B cell (primary cell): ENCODE results near the gene TAS2R9. TPM values are rescaled to one million over a fixed set of nuclear protein-coding genes. Genes with fewer than 3 reads are reported as not detected.

Experiments
- ATAC-seq: fragments of 200-7000 bp; cut with Tn5 transposase; one replicate; pipeline ENCODE4 v1.10.0; 2021; ENCODE audit warnings: low read depth, mild to moderate bottlenecking, moderate number of reproducible peaks, moderate library complexity
- CTCF ChIA-PET: fragments of 350-600 bp; sonication (Branson Sonifier 250); formaldehyde crosslinking; loops from one replicate; lab custom pipeline; 2021; ENCODE audit warnings: antibody characterized with exemption, inconsistent platforms; lab: Charles Lee
- POLR2A ChIA-PET: fragments of 350-600 bp; sonication (Branson Sonifier 250); formaldehyde crosslinking; loops from one replicate; lab custom pipeline; 2021; ENCODE audit warnings: antibody characterized with exemption; lab: Charles Lee
- DNase-seq: peaks from one replicate; pipeline ENCODE4 v3.0.0; 2013
- H2AFZ ChIP-seq: 2 replicates; pipeline ENCODE4 v1.6.1; 2012; ENCODE audit warnings: mild to moderate bottlenecking, low read depth, low read length; ENCODE audit not compliant: insufficient read depth, poor library complexity, severe bottlenecking
- H3K27ac ChIP-seq, 2 donors: 1 replicate in 1 of 2; 2 replicates in 1 of 2; pipeline ENCODE4 v1.5.1; 2012 to 2013; ENCODE audit warnings: low read length in 2 of 2, mild to moderate bottlenecking in 2 of 2, moderate library complexity in 1 of 2
- H3K27me3 ChIP-seq, 4 experiments: fragments of 200-600 bp in 1 of 4; sonication (generic) in 1 of 4; replicated peaks in 1 of 4; 1 replicate in 2 of 4; 2 replicates in 2 of 4; pipeline versions ENCODE4 v1.6.1 to v1.7.0; 2013 to 2016; ENCODE audit warnings: low read length in 3 of 4, mild to moderate bottlenecking in 2 of 4, mixed read lengths in 1 of 4, moderate library complexity in 1 of 4; ENCODE audit not compliant: insufficient read depth in 4 of 4, control insufficient read depth in 3 of 4; ENCODE audit errors: control extremely low read depth in 1 of 4
- H3K36me3 ChIP-seq, 2 experiments: replicated peaks in 1 of 2; 1 replicate in 1 of 2; 2 replicates in 1 of 2; pipeline versions ENCODE4 v1.6.1 to v1.7.1; 2013; ENCODE audit warnings: low read length in 1 of 2; ENCODE audit not compliant: insufficient read depth in 2 of 2, control insufficient read depth in 1 of 2; ENCODE audit errors: control extremely low read depth in 1 of 2, extremely low read depth in 1 of 2
- H3K4me1 ChIP-seq, 2 donors: fragments of 200-600 bp in 1 of 2; sonication (generic) in 1 of 2; 1 replicate in 1 of 2; 2 replicates in 1 of 2; pipeline versions ENCODE4 v1.5.1 to v1.6.1; 2013 to 2017; ENCODE audit warnings: low read length in 2 of 2; ENCODE audit not compliant: control insufficient read depth in 2 of 2, insufficient read depth in 2 of 2
- H3K4me2 ChIP-seq: replicated peaks from 2 replicates; pipeline ENCODE3; 2012; ENCODE audit warnings: mild to moderate bottlenecking, low read depth, low read length; ENCODE audit not compliant: poor library complexity, severe bottlenecking
- H3K4me3 ChIP-seq, 5 experiments: fragments of 200-600 bp in 1 of 5; sonication (generic) in 1 of 5; 1 replicate in 3 of 5; 2 replicates in 2 of 5; pipeline versions ENCODE4 v1.5.1 to v1.7.0; 2011 to 2016; ENCODE audit warnings: low read length in 4 of 5, mild to moderate bottlenecking in 4 of 5, low read depth in 2 of 5, control low read depth in 1 of 5, moderate library complexity in 1 of 5; ENCODE audit not compliant: insufficient read depth in 1 of 5; ENCODE audit errors: control extremely low read depth in 1 of 5, extremely low read depth in 1 of 5
- H3K79me2 ChIP-seq: fragments of 200-600 bp; sonication (generic); one replicate; pipeline ENCODE4 v1.6.0; 2016; ENCODE audit warnings: low read length; ENCODE audit not compliant: control insufficient read depth, insufficient read depth
- H3K9ac ChIP-seq: fragments of 200-600 bp; sonication (generic); 2 replicates; pipeline ENCODE4 v1.6.1; 2017; ENCODE audit warnings: mild to moderate bottlenecking, low read length, moderate library complexity
- H3K9me3 ChIP-seq, 3 donors: one replicate each; pipeline versions ENCODE4 v1.6.1 to v1.7.1; 2013; ENCODE audit warnings: low read length in 2 of 3; ENCODE audit not compliant: control insufficient read depth in 2 of 3, insufficient read depth in 1 of 3; ENCODE audit errors: control extremely low read depth in 1 of 3
- H4K20me1 ChIP-seq: 2 replicates; pipeline ENCODE4 v1.6.0; 2012; ENCODE audit warnings: mild to moderate bottlenecking, low read length; ENCODE audit not compliant: insufficient read depth, control insufficient read depth, poor library complexity, severe bottlenecking
- H3K27ac Mint-ChIP-seq: one replicate; pipeline ENCODE4 v1.8.0; 2021; ENCODE audit warnings: mixed read lengths
- H3K27me3 Mint-ChIP-seq: one replicate; pipeline ENCODE4 v1.8.0; 2021; ENCODE audit warnings: mixed read lengths
- H3K4me1 Mint-ChIP-seq: one replicate; pipeline ENCODE4 v1.8.0; 2021; ENCODE audit warnings: mixed read lengths
- H3K4me3 Mint-ChIP-seq: one replicate; pipeline ENCODE4 v1.8.0; 2021; ENCODE audit warnings: mixed read lengths
- H3K9me3 Mint-ChIP-seq: one replicate; pipeline ENCODE4 v1.8.0; 2022; ENCODE audit warnings: mixed read lengths; ENCODE audit not compliant: insufficient read depth
- CTCF ChIP-seq: fragments of 200-600 bp; IDR thresholded peaks from one replicate; pipeline ENCODE4 v1.8.0; 2022; ENCODE audit warnings: antibody characterized with exemption, mild to moderate bottlenecking
- EZH2 ChIP-seq: IDR thresholded peaks from 2 replicates; pipeline ENCODE4 v1.6.1; 2012; ENCODE audit warnings: borderline replicate concordance, low read depth, mild to moderate bottlenecking, moderate library complexity, low read length; ENCODE audit not compliant: insufficient read depth, poor library complexity, severe bottlenecking
- WGBS: methylation state at CpG from one replicate; pipeline ENCODE4 v1.1.5; 2013; ENCODE audit warnings: missing lambda C conversion rate; ENCODE audit not compliant: insufficient coverage; 5-methylcytosine and 5-hydroxymethylcytosine counted together
- intact Hi-C: fragments of 100-400 bp; cut with micrococcal nuclease; formaldehyde crosslinking; loops from one replicate; pipeline ENCODE4 v1.10.0; 2022
- polyA plus RNA-seq: library from polyadenylated mRNA; depleted of rRNA; stranded (reverse); fragments of >200 nt; gene quantifications from 2 replicates; pipeline ENCODE4 v1.2.3, GENCODE V29; 2012
- total RNA-seq, 2 donors: library from RNA; stranded (reverse); fragments of 120-200 nt in 1 of 2; gene quantifications; 1 replicate in 1 of 2; 2 replicates in 1 of 2; pipeline versions ENCODE4 v1.2.3 to v1.2.4, GENCODE V29; 2013 to 2022

TAS2R9 gene
- total and polyA plus RNA-seq, 2 donors (not counting 1 experiment from before 2014, with no cell fraction given), result not detected

- H3K27me3 ChIP-seq, result no peaks in the 10 kb centered on the region
- no peaks in the 10 kb centered on the region for H4K20me1 ChIP-seq
- no peaks in the 10 kb centered on the region for H3K9me3 ChIP-seq
- H3K4me1 ChIP-seq, result no peaks in the 10 kb centered on the region
- TF ChIP-seq EZH2 (no peak), CTCF (no peak)
- Mint-ChIP-seq H3K4me3 (no peak overlapping the region), H3K9me3 (no peaks in the 10 kb centered on the region), H3K4me1 (no peaks in the 10 kb centered on the region), H3K27ac (no peak overlapping the region), H3K27me3 (no peaks in the 10 kb centered on the region)
- ATAC-seq, result no peak
- no peak overlapping the region for H2AFZ ChIP-seq
- POLR2A ChIA-PET, result no interaction called here
- CTCF ChIA-PET, result no interaction called here
- no peaks in the 10 kb centered on the region for H3K79me2 ChIP-seq
- no peak overlapping the region for H3K9ac ChIP-seq
- H3K4me2 ChIP-seq, result no peak overlapping the region
- intact Hi-C loops, result no loop called here
- no peak for DNase-seq
- H3K27ac ChIP-seq, result no peak overlapping the region
- H3K4me3 ChIP-seq, result no peak overlapping the region
- peaks cover 0 to 4% of the 10 kb centered on the region in 2 experiments for H3K36me3 ChIP-seq
- no CpG with 5 or more reads among the region's 2 CpGs for WGBS
These were observed 37.8 kb upstream of the TAS2R9 start for GRCh38 chr12:10847744-10848143.

GRCh38 chr12:10842862-10843261 lies 32.9 kb upstream of the TAS2R9 start:
- H3K27ac ChIP-seq, result no peak overlapping the region
- H3K27me3 Mint-ChIP-seq, result no peaks in the 10 kb centered on the region
- TF ChIP-seq CTCF, result no peak
- intact Hi-C loops, result no loop called here
- H3K4me1 ChIP-seq, result no peaks in the 10 kb centered on the region
- H3K27ac Mint-ChIP-seq, result no peak overlapping the region
- H3K27me3 ChIP-seq, result no peaks in the 10 kb centered on the region
- no peaks in the 10 kb centered on the region for H4K20me1 ChIP-seq
- peaks cover 0 to 4% of the 10 kb centered on the region in 2 experiments for H3K36me3 ChIP-seq
- CTCF ChIA-PET, result no interaction called here
- H3K79me2 ChIP-seq, result no peaks in the 10 kb centered on the region
- no peaks in the 10 kb centered on the region for H3K9me3 Mint-ChIP-seq
- 100% methylated on average over 1 of the region's 2 CpGs for WGBS
- no peak for DNase-seq
- no peaks in the 10 kb centered on the region for H3K4me1 Mint-ChIP-seq
- no peak overlapping the region for H3K4me2 ChIP-seq
- H3K9ac ChIP-seq, result no peak overlapping the region
- POLR2A ChIA-PET, result no interaction called here
- H3K4me3 ChIP-seq, result no peak overlapping the region
- H3K9me3 ChIP-seq, result no peaks in the 10 kb centered on the region
- no peak for ATAC-seq
- H3K4me3 Mint-ChIP-seq, result no peak overlapping the region
- H2AFZ ChIP-seq, result no peak overlapping the region
